GM23338 (cell line): ENCODE results near the gene ABCA4. TPM values are rescaled to one million over a fixed set of nuclear protein-coding genes. Genes with fewer than 3 reads are reported as not detected.
A peak's percentile ranks its signal among the peaks of the same experiment; 100 is the strongest.

Source experiments
- ATAC-seq: fragments of 200-7000 bp; cut with Tn5 transposase; 3 replicates; pipeline ENCODE4 v1.9.1; 2020
- DNase-seq: peaks from one replicate; pipeline ENCODE4 v3.0.0-alpha.2; 2015; ENCODE audit warnings: low spot score
- H2AFZ ChIP-seq: fragments of 200-600 bp; sonication (generic); 2 replicates; pipeline ENCODE4 v1.8.0; 2016; ENCODE audit warnings: antibody characterized with exemption, mild to moderate bottlenecking, moderate library complexity
- H3F3A ChIP-seq: fragments of 200-600 bp; sonication (generic); replicated peaks from 2 replicates; pipeline ENCODE4 v1.8.0; 2017; ENCODE audit warnings: antibody characterized with exemption, mixed run types, low read depth
- H3K27ac ChIP-seq: fragments of 200-600 bp; sonication (generic); 2 replicates; pipeline ENCODE4 v1.6.1; 2016; ENCODE audit warnings: low read depth
- H3K27me3 ChIP-seq: fragments of 200-600 bp; sonication (generic); 2 replicates; pipeline ENCODE4 v1.8.0; 2016; ENCODE audit warnings: mild to moderate bottlenecking, mixed run types, moderate library complexity; ENCODE audit not compliant: insufficient read depth
- H3K36me3 ChIP-seq: fragments of 200-600 bp; sonication (generic); 2 replicates; pipeline ENCODE4 v1.8.0; 2016; ENCODE audit warnings: mild to moderate bottlenecking; ENCODE audit not compliant: insufficient read depth
- H3K4me1 ChIP-seq: fragments of 200-600 bp; sonication (generic); 2 replicates; pipeline ENCODE4 v1.8.0; 2016; ENCODE audit warnings: mild to moderate bottlenecking, moderate library complexity; ENCODE audit not compliant: insufficient read depth
- H3K4me2 ChIP-seq: fragments of 200-600 bp; sonication (generic); 2 replicates; pipeline ENCODE4 v1.7.1; 2017; ENCODE audit warnings: mixed run types
- H3K4me3 ChIP-seq: fragments of 200-600 bp; sonication (generic); 2 replicates; pipeline ENCODE4 v1.6.1; 2016; ENCODE audit warnings: mixed run types
- H3K79me2 ChIP-seq: fragments of 200-600 bp; sonication (generic); replicated peaks from 2 replicates; pipeline ENCODE4 v1.8.0; 2017; ENCODE audit warnings: mild to moderate bottlenecking; ENCODE audit not compliant: insufficient read depth
- H3K9me2 ChIP-seq: fragments of 200-600 bp; sonication (generic); 2 replicates; pipeline ENCODE4 v1.8.0; 2017; ENCODE audit not compliant: insufficient read depth
- H4K20me1 ChIP-seq: fragments of 200-600 bp; sonication (generic); replicated peaks from 2 replicates; pipeline ENCODE4 v1.8.0; 2017; ENCODE audit warnings: mild to moderate bottlenecking; ENCODE audit not compliant: insufficient read depth
- H3K27ac Mint-ChIP-seq: 2 replicates; pipeline ENCODE4 v1.8.0; 2020; ENCODE audit warnings: inconsistent platforms, mild to moderate bottlenecking, moderate library complexity, mixed read lengths
- H3K27me3 Mint-ChIP-seq: 3 replicates; pipeline ENCODE4 v1.8.0; 2022; ENCODE audit warnings: low read depth, mild to moderate bottlenecking, moderate library complexity, mixed read lengths, inconsistent platforms; ENCODE audit not compliant: insufficient read depth, poor library complexity
- H3K36me3 Mint-ChIP-seq: 3 replicates; pipeline ENCODE4 v1.8.0; 2021; ENCODE audit warnings: low read depth, mild to moderate bottlenecking, inconsistent platforms, moderate library complexity, mixed read lengths
- H3K4me1 Mint-ChIP-seq: 3 replicates; pipeline ENCODE4 v1.8.0; 2020; ENCODE audit warnings: mild to moderate bottlenecking, inconsistent platforms, mixed read lengths
- H3K4me3 Mint-ChIP-seq: 3 replicates; pipeline ENCODE4 v1.8.0; 2021; ENCODE audit warnings: moderate library complexity, mild to moderate bottlenecking, inconsistent platforms, mixed read lengths
- H3K9me3 Mint-ChIP-seq: 3 replicates; pipeline ENCODE4 v1.8.0; 2020; ENCODE audit warnings: moderate library complexity, mild to moderate bottlenecking, inconsistent platforms, mixed read lengths
- CREB1 ChIP-seq: fragments of 250-450 bp; sonication (Bioruptor Pico); IDR thresholded peaks from 2 replicates; pipeline ENCODE4 v1.5.0; 2020; ENCODE audit warnings: low read depth, mild to moderate bottlenecking, moderate library complexity
- JUNB ChIP-seq: IDR thresholded peaks from one replicate; pipeline ENCODE4 v1.6.1; 2016; ENCODE audit warnings: antibody characterized with exemption; ENCODE audit not compliant: unreplicated experiment
- STAT1 ChIP-seq: IDR thresholded peaks from one replicate; pipeline ENCODE4 v1.6.1; 2016; ENCODE audit warnings: antibody characterized with exemption; ENCODE audit not compliant: unreplicated experiment
- ZNF331 ChIP-seq: fragments of 250-450 bp; sonication (Bioruptor Pico); IDR thresholded peaks from 2 replicates; pipeline ENCODE4 v1.5.0; 2020; ENCODE audit warnings: low read depth, mild to moderate bottlenecking, moderate library complexity
- polyA plus RNA-seq: library from polyadenylated mRNA; unstranded; fragments of >200 nt; fragmentation: Nextera tagmentation; extraction: Ambion mirVana; gene quantifications from 2 replicates; pipeline ENCODE4 v1.2.1, GENCODE V29; 2016
- total RNA-seq: library from RNA; depleted of rRNA; stranded (reverse); fragments of >200 nt; shearing (Covaris generic); gene quantifications from 2 replicates; pipeline ENCODE4 v1.2.3, GENCODE V29; 2014
- TF ChIP-seq, protein P1 (sequence below): IDR thresholded peaks from 2 replicates; pipeline ENCODE4 v1.6.1; 2016; ENCODE audit warnings: antibody characterized with exemption
- TF ChIP-seq, protein P2 (sequence below), 2 experiments: fragments of 200-600 bp in 1 of 2; sonication (generic) in 1 of 2; conservative IDR thresholded peaks; 2 replicates each; pipeline versions ENCODE4 v1.5.1 to v1.6.1; 2016 to 2017; ENCODE audit warnings: antibody characterized with exemption in 2 of 2, low read depth in 2 of 2, mild to moderate bottlenecking in 2 of 2, moderate library complexity in 1 of 2
- TF ChIP-seq, protein P3 (sequence below): fragments of 250-450 bp; sonication (Bioruptor Pico); IDR thresholded peaks from 2 replicates; pipeline ENCODE4 v1.5.0; 2020; ENCODE audit warnings: mild to moderate bottlenecking, moderate library complexity

Gene ABCA4
- total and polyA plus RNA-seq, 2 experiments from 2014 or later: not detected

GRCh38 chr1:94098585-94099111 is 22.3 kb downstream of the ABCA4 start:
- Mint-ChIP-seq H3K9me3 (no peaks in the 10 kb centered on the region), H3K4me1 (peaks cover 31% of the 10 kb centered on the region), H3K36me3 (no peaks in the 10 kb centered on the region; the same call in 2 of the 3 replicates), H3K27me3 (peaks cover 11% of the 10 kb centered on the region), H3K4me3 (no peak overlapping the region), H3K27ac (no peak overlapping the region)
- Histone ChIP-seq H3K36me3 (no peaks in the 10 kb centered on the region), H3K4me1 (peaks cover 9% of the 10 kb centered on the region), H3K9me2 (no peaks in the 10 kb centered on the region), H3K27ac (no peak overlapping the region), H3K4me3 (no peak overlapping the region), H2AFZ (0 out of 2 replicates have a peak overlapping the region, but pooled peaks have one; percentile 23), H3K4me2 (no peak overlapping the region), H3K27me3 (no peaks in the 10 kb centered on the region), H3K79me2 (no peaks in the 10 kb centered on the region), H4K20me1 (no peaks in the 10 kb centered on the region), H3F3A (no peaks in the 10 kb centered on the region)
- ATAC-seq: no peak
- no peak for TF ChIP-seq JUNB
- no peak for TF ChIP-seq CREB1 (CRISPR knock-in tag)
- no peak for TF ChIP-seq ZNF331 (CRISPR knock-in tag)
- TF ChIP-seq, protein P1, sequence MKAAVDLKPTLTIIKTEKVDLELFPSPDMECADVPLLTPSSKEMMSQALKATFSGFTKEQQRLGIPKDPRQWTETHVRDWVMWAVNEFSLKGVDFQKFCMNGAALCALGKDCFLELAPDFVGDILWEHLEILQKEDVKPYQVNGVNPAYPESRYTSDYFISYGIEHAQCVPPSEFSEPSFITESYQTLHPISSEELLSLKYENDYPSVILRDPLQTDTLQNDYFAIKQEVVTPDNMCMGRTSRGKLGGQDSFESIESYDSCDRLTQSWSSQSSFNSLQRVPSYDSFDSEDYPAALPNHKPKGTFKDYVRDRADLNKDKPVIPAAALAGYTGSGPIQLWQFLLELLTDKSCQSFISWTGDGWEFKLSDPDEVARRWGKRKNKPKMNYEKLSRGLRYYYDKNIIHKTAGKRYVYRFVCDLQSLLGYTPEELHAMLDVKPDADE: no peak
- TF ChIP-seq, protein P2, sequence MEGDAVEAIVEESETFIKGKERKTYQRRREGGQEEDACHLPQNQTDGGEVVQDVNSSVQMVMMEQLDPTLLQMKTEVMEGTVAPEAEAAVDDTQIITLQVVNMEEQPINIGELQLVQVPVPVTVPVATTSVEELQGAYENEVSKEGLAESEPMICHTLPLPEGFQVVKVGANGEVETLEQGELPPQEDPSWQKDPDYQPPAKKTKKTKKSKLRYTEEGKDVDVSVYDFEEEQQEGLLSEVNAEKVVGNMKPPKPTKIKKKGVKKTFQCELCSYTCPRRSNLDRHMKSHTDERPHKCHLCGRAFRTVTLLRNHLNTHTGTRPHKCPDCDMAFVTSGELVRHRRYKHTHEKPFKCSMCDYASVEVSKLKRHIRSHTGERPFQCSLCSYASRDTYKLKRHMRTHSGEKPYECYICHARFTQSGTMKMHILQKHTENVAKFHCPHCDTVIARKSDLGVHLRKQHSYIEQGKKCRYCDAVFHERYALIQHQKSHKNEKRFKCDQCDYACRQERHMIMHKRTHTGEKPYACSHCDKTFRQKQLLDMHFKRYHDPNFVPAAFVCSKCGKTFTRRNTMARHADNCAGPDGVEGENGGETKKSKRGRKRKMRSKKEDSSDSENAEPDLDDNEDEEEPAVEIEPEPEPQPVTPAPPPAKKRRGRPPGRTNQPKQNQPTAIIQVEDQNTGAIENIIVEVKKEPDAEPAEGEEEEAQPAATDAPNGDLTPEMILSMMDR (conservative IDR thresholded peaks at IDR 0.05; ENCODE audit: low read depth in 2 of 2): no peak
- no peak for DNase-seq

GRCh38 chr1:94096797-94097549 is 24.0 kb downstream of the ABCA4 start:
- no peak overlapping the region for H3K27ac ChIP-seq
- no peaks in the 10 kb centered on the region for H3K27me3 ChIP-seq
- no peak overlapping the region for H3K27ac Mint-ChIP-seq
- peaks cover 11% of the 10 kb centered on the region for H3K4me1 ChIP-seq
- H3K9me2 ChIP-seq: no peaks in the 10 kb centered on the region
- no peaks in the 10 kb centered on the region for H3K9me3 Mint-ChIP-seq
- no peaks in the 10 kb centered on the region for H3K36me3 Mint-ChIP-seq
- no peak overlapping the region for H3K4me3 ChIP-seq
- DNase-seq: no peak
- H3K36me3 ChIP-seq: no peaks in the 10 kb centered on the region
- no peaks in the 10 kb centered on the region for H3K79me2 ChIP-seq
- no peak overlapping the region for H2AFZ ChIP-seq
- no peak overlapping the region for H3K4me2 ChIP-seq
- no peaks in the 10 kb centered on the region for H4K20me1 ChIP-seq
- peak; percentile 15; the same call in 2 of the 3 replicates for ATAC-seq
- peaks cover 33% of the 10 kb centered on the region for H3K4me1 Mint-ChIP-seq
- no peaks in the 10 kb centered on the region for H3F3A ChIP-seq
- H3K27me3 Mint-ChIP-seq: peaks cover 13% of the 10 kb centered on the region
- no peak overlapping the region for H3K4me3 Mint-ChIP-seq
- TF ChIP-seq, protein P3, sequence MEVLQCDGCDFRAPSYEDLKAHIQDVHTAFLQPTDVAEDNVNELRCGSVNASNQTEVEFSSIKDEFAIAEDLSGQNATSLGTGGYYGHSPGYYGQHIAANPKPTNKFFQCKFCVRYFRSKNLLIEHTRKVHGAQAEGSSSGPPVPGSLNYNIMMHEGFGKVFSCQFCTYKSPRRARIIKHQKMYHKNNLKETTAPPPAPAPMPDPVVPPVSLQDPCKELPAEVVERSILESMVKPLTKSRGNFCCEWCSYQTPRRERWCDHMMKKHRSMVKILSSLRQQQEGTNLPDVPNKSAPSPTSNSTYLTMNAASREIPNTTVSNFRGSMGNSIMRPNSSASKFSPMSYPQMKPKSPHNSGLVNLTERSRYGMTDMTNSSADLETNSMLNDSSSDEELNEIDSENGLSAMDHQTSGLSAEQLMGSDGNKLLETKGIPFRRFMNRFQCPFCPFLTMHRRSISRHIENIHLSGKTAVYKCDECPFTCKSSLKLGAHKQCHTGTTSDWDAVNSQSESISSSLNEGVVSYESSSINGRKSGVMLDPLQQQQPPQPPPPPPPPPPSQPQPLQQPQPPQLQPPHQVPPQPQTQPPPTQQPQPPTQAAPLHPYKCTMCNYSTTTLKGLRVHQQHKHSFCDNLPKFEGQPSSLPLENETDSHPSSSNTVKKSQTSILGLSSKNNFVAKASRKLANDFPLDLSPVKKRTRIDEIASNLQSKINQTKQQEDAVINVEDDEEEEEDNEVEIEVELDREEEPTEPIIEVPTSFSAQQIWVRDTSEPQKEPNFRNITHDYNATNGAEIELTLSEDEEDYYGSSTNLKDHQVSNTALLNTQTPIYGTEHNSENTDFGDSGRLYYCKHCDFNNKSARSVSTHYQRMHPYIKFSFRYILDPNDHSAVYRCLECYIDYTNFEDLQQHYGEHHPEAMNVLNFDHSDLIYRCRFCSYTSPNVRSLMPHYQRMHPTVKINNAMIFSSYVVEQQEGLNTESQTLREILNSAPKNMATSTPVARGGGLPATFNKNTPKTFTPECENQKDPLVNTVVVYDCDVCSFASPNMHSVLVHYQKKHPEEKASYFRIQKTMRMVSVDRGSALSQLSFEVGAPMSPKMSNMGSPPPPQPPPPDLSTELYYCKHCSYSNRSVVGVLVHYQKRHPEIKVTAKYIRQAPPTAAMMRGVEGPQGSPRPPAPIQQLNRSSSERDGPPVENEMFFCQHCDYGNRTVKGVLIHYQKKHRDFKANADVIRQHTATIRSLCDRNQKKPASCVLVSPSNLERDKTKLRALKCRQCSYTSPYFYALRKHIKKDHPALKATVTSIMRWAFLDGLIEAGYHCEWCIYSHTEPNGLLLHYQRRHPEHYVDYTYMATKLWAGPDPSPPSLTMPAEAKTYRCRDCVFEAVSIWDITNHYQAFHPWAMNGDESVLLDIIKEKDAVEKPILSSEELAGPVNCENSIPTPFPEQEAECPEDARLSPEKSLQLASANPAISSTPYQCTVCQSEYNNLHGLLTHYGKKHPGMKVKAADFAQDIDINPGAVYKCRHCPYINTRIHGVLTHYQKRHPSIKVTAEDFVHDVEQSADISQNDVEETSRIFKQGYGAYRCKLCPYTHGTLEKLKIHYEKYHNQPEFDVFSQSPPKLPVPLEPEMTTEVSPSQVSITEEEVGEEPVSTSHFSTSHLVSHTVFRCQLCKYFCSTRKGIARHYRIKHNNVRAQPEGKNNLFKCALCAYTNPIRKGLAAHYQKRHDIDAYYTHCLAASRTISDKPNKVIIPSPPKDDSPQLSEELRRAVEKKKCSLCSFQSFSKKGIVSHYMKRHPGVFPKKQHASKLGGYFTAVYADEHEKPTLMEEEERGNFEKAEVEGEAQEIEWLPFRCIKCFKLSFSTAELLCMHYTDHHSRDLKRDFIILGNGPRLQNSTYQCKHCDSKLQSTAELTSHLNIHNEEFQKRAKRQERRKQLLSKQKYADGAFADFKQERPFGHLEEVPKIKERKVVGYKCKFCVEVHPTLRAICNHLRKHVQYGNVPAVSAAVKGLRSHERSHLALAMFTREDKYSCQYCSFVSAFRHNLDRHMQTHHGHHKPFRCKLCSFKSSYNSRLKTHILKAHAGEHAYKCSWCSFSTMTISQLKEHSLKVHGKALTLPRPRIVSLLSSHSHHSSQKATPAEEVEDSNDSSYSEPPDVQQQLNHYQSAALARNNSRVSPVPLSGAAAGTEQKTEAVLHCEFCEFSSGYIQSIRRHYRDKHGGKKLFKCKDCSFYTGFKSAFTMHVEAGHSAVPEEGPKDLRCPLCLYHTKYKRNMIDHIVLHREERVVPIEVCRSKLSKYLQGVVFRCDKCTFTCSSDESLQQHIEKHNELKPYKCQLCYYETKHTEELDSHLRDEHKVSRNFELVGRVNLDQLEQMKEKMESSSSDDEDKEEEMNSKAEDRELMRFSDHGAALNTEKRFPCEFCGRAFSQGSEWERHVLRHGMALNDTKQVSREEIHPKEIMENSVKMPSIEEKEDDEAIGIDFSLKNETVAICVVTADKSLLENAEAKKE: no peak
- TF ChIP-seq STAT1: no peak
- TF ChIP-seq, protein P2 (conservative IDR thresholded peaks at IDR 0.05; ENCODE audit: low read depth in 2 of 2): no peak
